HUES6 (cell line): ENCODE results near the gene LGI1.

Experiments used
- H3K27ac ChIP-seq: 2 replicates; pipeline ENCODE4 v1.7.0; 2013; ENCODE audit warnings: low read depth, mild to moderate bottlenecking, low read length, inconsistent platforms
- H3K27me3 ChIP-seq: 2 replicates; pipeline ENCODE4 v1.6.1; 2013; ENCODE audit warnings: low read length; ENCODE audit not compliant: control insufficient read depth, insufficient read depth
- H3K36me3 ChIP-seq: 2 replicates; pipeline ENCODE4 v1.6.1; 2013; ENCODE audit warnings: low read length; ENCODE audit not compliant: control insufficient read depth, insufficient read depth
- H3K4me1 ChIP-seq: 2 replicates; pipeline ENCODE4 v1.6.1; 2013; ENCODE audit warnings: low read length; ENCODE audit not compliant: control insufficient read depth, insufficient read depth
- H3K4me3 ChIP-seq: 2 replicates; pipeline ENCODE4 v1.5.1; 2013; ENCODE audit warnings: low read depth, low read length
- H3K9ac ChIP-seq: one replicate; pipeline ENCODE4 v1.6.1; 2013; ENCODE audit warnings: mild to moderate bottlenecking, low read length
- H3K9me3 ChIP-seq: 2 replicates; pipeline ENCODE4 v1.6.1; 2013; ENCODE audit warnings: low read depth, low read length; ENCODE audit not compliant: control insufficient read depth, insufficient read depth

Gene LGI1

GRCh38 chr10:93806903-93807302, 49.2 kb downstream of the LGI1 start:
- Histone ChIP-seq H3K9me3 (no peaks in the 10 kb centered on the region), H3K27me3 (no peaks in the 10 kb centered on the region), H3K4me1 (no peaks in the 10 kb centered on the region), H3K36me3 (no peaks in the 10 kb centered on the region), H3K4me3 (no peak overlapping the region), H3K9ac (no peak overlapping the region), H3K27ac (no peak overlapping the region)

- no peaks in the 10 kb centered on the region for H3K36me3 ChIP-seq
- H3K9ac ChIP-seq: no peak overlapping the region
- H3K27me3 ChIP-seq: no peaks in the 10 kb centered on the region
- H3K4me1 ChIP-seq: no peaks in the 10 kb centered on the region
- no peaks in the 10 kb centered on the region for H3K9me3 ChIP-seq
- no peak overlapping the region for H3K27ac ChIP-seq
- H3K4me3 ChIP-seq: no peak overlapping the region
Measured at GRCh38 chr10:93807371-93807770, 49.6 kb downstream of the LGI1 start.

GRCh38 chr10:93812659-93813338, 55.1 kb downstream of the LGI1 start:
- Histone ChIP-seq H3K9ac (no peak overlapping the region), H3K9me3 (no peaks in the 10 kb centered on the region), H3K27ac (no peak overlapping the region), H3K4me3 (no peak overlapping the region), H3K4me1 (peaks cover 11% of the 10 kb centered on the region; the same call in 1 of the 2 replicates), H3K27me3 (peaks cover 13% of the 10 kb centered on the region; the same call in 1 of the 2 replicates), H3K36me3 (no peaks in the 10 kb centered on the region)

GRCh38 chr10:93813507-93814465, 56.0 kb downstream of the LGI1 start:
- Histone ChIP-seq H3K9ac (no peak overlapping the region), H3K27me3 (peaks cover 13% of the 10 kb centered on the region; the same call in 1 of the 2 replicates), H3K4me3 (no peak overlapping the region), H3K27ac (no peak overlapping the region), H3K9me3 (no peaks in the 10 kb centered on the region), H3K36me3 (no peaks in the 10 kb centered on the region), H3K4me1 (peaks cover 11% of the 10 kb centered on the region; the same call in 1 of the 2 replicates)

DNA sequence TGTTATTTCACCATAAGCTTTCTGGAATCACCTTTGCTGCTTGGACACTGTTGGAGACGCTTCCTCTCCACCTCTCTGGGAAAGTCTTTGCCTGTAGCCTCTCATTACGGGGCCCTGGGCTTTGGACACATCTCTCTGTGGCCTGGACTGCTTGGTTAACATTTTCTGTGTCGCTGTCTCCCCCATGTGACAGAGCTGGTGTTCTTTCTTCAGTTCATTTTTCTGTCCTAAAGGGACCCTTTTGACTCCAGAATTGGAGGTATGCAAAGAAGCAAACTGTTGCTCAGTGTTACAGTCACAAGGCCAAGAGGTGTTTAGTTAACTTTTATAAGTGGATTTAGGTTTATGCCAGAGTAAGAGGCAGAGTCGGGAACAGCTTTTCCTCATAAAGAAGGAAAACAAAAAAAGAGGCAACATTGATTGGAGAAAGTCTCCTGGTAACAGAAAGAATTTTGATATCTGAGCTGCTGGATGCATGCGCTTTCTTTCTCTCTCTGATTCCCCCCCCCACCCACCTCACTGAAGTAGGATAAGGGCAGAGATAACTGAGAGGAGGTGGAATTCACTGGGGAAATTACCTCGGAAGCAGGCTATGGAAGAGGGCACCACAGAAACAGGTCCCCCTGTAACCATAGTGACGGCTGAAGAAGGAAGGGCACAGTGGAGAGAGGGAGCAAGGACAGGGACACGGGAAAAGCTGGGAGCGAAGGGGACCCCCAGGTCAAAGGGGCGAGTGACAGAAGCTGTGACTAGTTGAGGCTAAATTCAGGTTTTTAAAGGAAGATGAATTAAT, 57.8 kb downstream of the LGI1 start:
- H3K9me3 ChIP-seq: peaks cover 5% of the 10 kb centered on the region; the same call in 1 of the 2 replicates

GRCh38 chr10:93816123-93816747, 58.5 kb downstream of the LGI1 start:
- Histone ChIP-seq H3K27me3 (peaks cover 13% of the 10 kb centered on the region; the same call in 1 of the 2 replicates), H3K27ac (no peak overlapping the region), H3K36me3 (no peaks in the 10 kb centered on the region), H3K4me3 (no peak overlapping the region), H3K9me3 (peaks cover 5% of the 10 kb centered on the region; the same call in 1 of the 2 replicates), H3K4me1 (peaks cover 11% of the 10 kb centered on the region; the same call in 1 of the 2 replicates), H3K9ac (no peak overlapping the region)

More for the DNA sequence above, 57.8 kb downstream of the LGI1 start:
- Histone ChIP-seq H3K4me1 (peaks cover 11% of the 10 kb centered on the region; the same call in 1 of the 2 replicates), H3K27me3 (peaks cover 13% of the 10 kb centered on the region; the same call in 1 of the 2 replicates), H3K9ac (no peak overlapping the region), H3K4me3 (no peak overlapping the region), H3K27ac (no peak overlapping the region), H3K36me3 (no peaks in the 10 kb centered on the region)

GRCh38 chr10:93818086-93818485, 60.4 kb downstream of the LGI1 start:
- Histone ChIP-seq H3K27ac (no peak overlapping the region), H3K4me3 (no peak overlapping the region), H3K36me3 (no peaks in the 10 kb centered on the region), H3K9me3 (peaks cover 5% of the 10 kb centered on the region; the same call in 1 of the 2 replicates), H3K9ac (no peak overlapping the region), H3K4me1 (peaks cover 11% of the 10 kb centered on the region; the same call in 1 of the 2 replicates), H3K27me3 (peaks cover 13% of the 10 kb centered on the region; the same call in 1 of the 2 replicates)

- Histone ChIP-seq H3K36me3 (no peaks in the 10 kb centered on the region), H3K4me3 (no peak overlapping the region), H3K9ac (no peak overlapping the region), H3K27me3 (peaks cover 13% of the 10 kb centered on the region; the same call in 1 of the 2 replicates), H3K27ac (no peak overlapping the region), H3K4me1 (peaks cover 7% of the 10 kb centered on the region; the same call in 1 of the 2 replicates), H3K9me3 (peaks cover 5% of the 10 kb centered on the region; the same call in 1 of the 2 replicates)
Measured at GRCh38 chr10:93819520-93819919, 61.8 kb downstream of the LGI1 start.

- Histone ChIP-seq H3K9ac (no peak overlapping the region), H3K9me3 (peaks cover 5% of the 10 kb centered on the region; the same call in 1 of the 2 replicates), H3K4me3 (no peak overlapping the region), H3K27ac (no peak overlapping the region), H3K36me3 (no peaks in the 10 kb centered on the region), H3K27me3 (peaks cover 13% of the 10 kb centered on the region; the same call in 1 of the 2 replicates), H3K4me1 (peaks cover 6% of the 10 kb centered on the region; the same call in 1 of the 2 replicates)
Measured at GRCh38 chr10:93820434-93820833, 62.7 kb downstream of the LGI1 start.
